GM18508 (cell line): ENCODE data around the gene RGS5.
"Not testable (repeated sequence)": the region's sequence is repeated elsewhere in the genome, so short reads cannot be mapped to it uniquely, and the experiment has no call there.

ENCODE experiments used
- ATAC-seq: cut with Tn5 transposase; IDR thresholded peaks from one replicate; pipeline ENCODE4 v1.9.1; 2021; ENCODE audit warnings: moderate number of reproducible peaks; ENCODE audit not compliant: insufficient read depth, unreplicated experiment

Gene RGS5

GRCh38 chr1:163202833-163203451, at the start of gene RGS5:
RGS5 (minus strand) TSS chr1:163202916; CDS start chr1:163202835, 81 bp downstream.
- no peak for ATAC-seq

GRCh38 chr1:163250382-163250974, 47.8 kb upstream of the RGS5 start:
- ATAC-seq = no peak

GRCh38 chr1:163248064-163248463, 45.3 kb upstream of the RGS5 start:
- no peak for ATAC-seq

- not testable (repeated sequence) for ATAC-seq
Observed at GRCh38 chr1:163244648-163245047, 41.9 kb upstream of the RGS5 start.

GRCh38 chr1:163241746-163242145, 39.0 kb upstream of the RGS5 start:
- ATAC-seq = no peak

GRCh38 chr1:163240705-163241104, 38.0 kb upstream of the RGS5 start:
- no peak for ATAC-seq

- ATAC-seq = not testable (repeated sequence)
Observed at GRCh38 chr1:163233643-163234042, 30.9 kb upstream of the RGS5 start.

GRCh38 chr1:163231385-163231784, 28.7 kb upstream of the RGS5 start:
- ATAC-seq = no peak

- ATAC-seq = no peak
Observed at GRCh38 chr1:163230827-163231226, 28.1 kb upstream of the RGS5 start.

GRCh38 chr1:163228271-163228670, 25.6 kb upstream of the RGS5 start:
- not testable (repeated sequence) for ATAC-seq

- no peak for ATAC-seq
Observed at GRCh38 chr1:163227126-163227525, 24.4 kb upstream of the RGS5 start.

GRCh38 chr1:163213626-163214025, 10.9 kb upstream of the RGS5 start:
- ATAC-seq = no peak

GRCh38 chr1:163211667-163212066, 9.0 kb upstream of the RGS5 start:
- ATAC-seq = no peak

GRCh38 chr1:163205513-163205912, 2.8 kb upstream of the RGS5 start:
- no peak for ATAC-seq

- ATAC-seq = no peak
Observed at GRCh38 chr1:163203561-163203960, 845 bp upstream of the RGS5 start.

- no peak for ATAC-seq
Observed at GRCh38 chr1:163201906-163202305, 810 bp downstream of the RGS5 start.

- no peak for ATAC-seq
Observed at GRCh38 chr1:163197022-163197421, 5.7 kb downstream of the RGS5 start.

- ATAC-seq = no peak
Observed at GRCh38 chr1:163196449-163196787, 6.3 kb downstream of the RGS5 start.

GRCh38 chr1:163195728-163196448, 6.8 kb downstream of the RGS5 start:
- ATAC-seq = no peak

GRCh38 chr1:163191301-163191700, 11.4 kb downstream of the RGS5 start:
- ATAC-seq = no peak

GRCh38 chr1:163188947-163189346, 13.8 kb downstream of the RGS5 start:
- ATAC-seq = no peak

- ATAC-seq = no peak
Observed at GRCh38 chr1:163187849-163188248, 14.9 kb downstream of the RGS5 start.
